ENCODE data around the gene TMEM140. TPM values are rescaled to one million over a fixed set of nuclear protein-coding genes. Genes with fewer than 3 reads are reported as not detected.

The TMEM140 gene
- total RNA-seq, 3 donors from 2014 or later (not counting 1 experiment from before 2014, with no cell fraction given), result 60.0 to 81.7 (median 76.9) TPM

DNA sequence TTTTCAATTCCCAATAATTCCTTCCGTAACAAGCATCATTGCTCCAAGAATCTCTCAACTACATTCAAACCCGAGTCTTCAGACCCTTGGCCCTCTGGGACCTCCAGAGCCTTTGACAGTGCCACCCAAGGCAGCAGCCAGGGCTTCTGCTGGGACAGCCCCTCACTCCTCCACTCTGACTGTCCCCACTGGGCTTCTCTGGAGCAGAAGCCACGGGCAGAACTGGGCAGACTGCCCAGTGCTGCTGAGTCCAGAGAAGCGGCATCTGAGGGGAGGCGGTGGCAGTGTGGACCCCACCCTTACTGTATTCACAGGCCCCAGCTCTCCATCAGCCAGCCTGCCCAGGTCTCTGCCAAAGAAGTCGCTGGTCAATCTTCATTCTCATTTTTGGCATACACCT, 13.8 kb downstream of the TMEM140 start:
- intact Hi-C loops (cut with micrococcal nuclease), result loop anchor here (2.0 kb wide), 1 partner anchor 59 kb away; no protein-coding TSS in a partner anchor
- no peak overlapping the region for H3K27ac ChIP-seq (ENCODE audit: low read length)
- peaks cover 29% of the 10 kb centered on the region for H3K36me3 ChIP-seq (ENCODE audit: control insufficient read depth, insufficient read depth, low read length)
- DNase-seq (no peak), ATAC-seq (no peak)
- Mint-ChIP-seq H3K27ac (peak overlapping the region; percentile 80 to 89), H3K27me3 (ENCODE audit: low read depth in 2 of 2) (no peaks in the 10 kb centered on the region), H3K4me1 (peaks cover 66% of the 10 kb centered on the region in 2 donors), H3K36me3 (peaks cover 6% of the 10 kb centered on the region), H3K9me3 (no peaks in the 10 kb centered on the region), H3K4me3 (peak overlapping the region; percentile 13)
- no peak overlapping the region for H3K4me3 ChIP-seq (ENCODE audit: low read length)
- no peaks in the 10 kb centered on the region for H3K27me3 ChIP-seq (ENCODE audit: control insufficient read depth, insufficient read depth, low read length)
- H3K4me1 ChIP-seq (ENCODE audit: control insufficient read depth, insufficient read depth, low read length), result peaks cover 42% of the 10 kb centered on the region
- TF ChIP-seq, protein P1, sequence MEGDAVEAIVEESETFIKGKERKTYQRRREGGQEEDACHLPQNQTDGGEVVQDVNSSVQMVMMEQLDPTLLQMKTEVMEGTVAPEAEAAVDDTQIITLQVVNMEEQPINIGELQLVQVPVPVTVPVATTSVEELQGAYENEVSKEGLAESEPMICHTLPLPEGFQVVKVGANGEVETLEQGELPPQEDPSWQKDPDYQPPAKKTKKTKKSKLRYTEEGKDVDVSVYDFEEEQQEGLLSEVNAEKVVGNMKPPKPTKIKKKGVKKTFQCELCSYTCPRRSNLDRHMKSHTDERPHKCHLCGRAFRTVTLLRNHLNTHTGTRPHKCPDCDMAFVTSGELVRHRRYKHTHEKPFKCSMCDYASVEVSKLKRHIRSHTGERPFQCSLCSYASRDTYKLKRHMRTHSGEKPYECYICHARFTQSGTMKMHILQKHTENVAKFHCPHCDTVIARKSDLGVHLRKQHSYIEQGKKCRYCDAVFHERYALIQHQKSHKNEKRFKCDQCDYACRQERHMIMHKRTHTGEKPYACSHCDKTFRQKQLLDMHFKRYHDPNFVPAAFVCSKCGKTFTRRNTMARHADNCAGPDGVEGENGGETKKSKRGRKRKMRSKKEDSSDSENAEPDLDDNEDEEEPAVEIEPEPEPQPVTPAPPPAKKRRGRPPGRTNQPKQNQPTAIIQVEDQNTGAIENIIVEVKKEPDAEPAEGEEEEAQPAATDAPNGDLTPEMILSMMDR (IDR thresholded peaks at IDR 0.05), result no peak
- no peaks in the 10 kb centered on the region for H3K9me3 ChIP-seq (ENCODE audit: control insufficient read depth, insufficient read depth, low read length)
- 90% methylated on average over 6 of the region's 6 CpGs for WGBS (ENCODE audit: insufficient coverage)

GRCh38 chr7:135162382-135163001, 14.6 kb downstream of the TMEM140 start:
- intact Hi-C loops (cut with micrococcal nuclease), result no loop called here
- ATAC-seq (no peak), DNase-seq (no peak)
- H3K9me3 Mint-ChIP-seq, result no peaks in the 10 kb centered on the region
- Histone ChIP-seq H3K4me3 (ENCODE audit: low read length) (no peak overlapping the region), H3K27me3 (ENCODE audit: control insufficient read depth, insufficient read depth, low read length) (no peaks in the 10 kb centered on the region), H3K4me1 (ENCODE audit: control insufficient read depth, insufficient read depth, low read length) (peaks cover 46% of the 10 kb centered on the region), H3K9me3 (ENCODE audit: control insufficient read depth, insufficient read depth, low read length) (no peaks in the 10 kb centered on the region), H3K36me3 (ENCODE audit: control insufficient read depth, insufficient read depth, low read length) (peaks cover 34% of the 10 kb centered on the region), H3K27ac (ENCODE audit: low read length) (peak overlapping the region; percentile 2)
- WGBS (ENCODE audit: insufficient coverage), result 80% methylated on average over 1 of the region's 2 CpGs
- H3K36me3 Mint-ChIP-seq, result no peaks in the 10 kb centered on the region
- peak overlapping the region; percentile 80 to 89 for H3K27ac Mint-ChIP-seq
- no peaks in the 10 kb centered on the region for H3K27me3 Mint-ChIP-seq (ENCODE audit: low read depth in 2 of 2)
- no peak overlapping the region for H3K4me3 Mint-ChIP-seq
- H3K4me1 Mint-ChIP-seq, result peaks cover 62 to 65% of the 10 kb centered on the region in 2 donors
- TF ChIP-seq, protein P1 (IDR thresholded peaks at IDR 0.05), result no peak

DNA sequence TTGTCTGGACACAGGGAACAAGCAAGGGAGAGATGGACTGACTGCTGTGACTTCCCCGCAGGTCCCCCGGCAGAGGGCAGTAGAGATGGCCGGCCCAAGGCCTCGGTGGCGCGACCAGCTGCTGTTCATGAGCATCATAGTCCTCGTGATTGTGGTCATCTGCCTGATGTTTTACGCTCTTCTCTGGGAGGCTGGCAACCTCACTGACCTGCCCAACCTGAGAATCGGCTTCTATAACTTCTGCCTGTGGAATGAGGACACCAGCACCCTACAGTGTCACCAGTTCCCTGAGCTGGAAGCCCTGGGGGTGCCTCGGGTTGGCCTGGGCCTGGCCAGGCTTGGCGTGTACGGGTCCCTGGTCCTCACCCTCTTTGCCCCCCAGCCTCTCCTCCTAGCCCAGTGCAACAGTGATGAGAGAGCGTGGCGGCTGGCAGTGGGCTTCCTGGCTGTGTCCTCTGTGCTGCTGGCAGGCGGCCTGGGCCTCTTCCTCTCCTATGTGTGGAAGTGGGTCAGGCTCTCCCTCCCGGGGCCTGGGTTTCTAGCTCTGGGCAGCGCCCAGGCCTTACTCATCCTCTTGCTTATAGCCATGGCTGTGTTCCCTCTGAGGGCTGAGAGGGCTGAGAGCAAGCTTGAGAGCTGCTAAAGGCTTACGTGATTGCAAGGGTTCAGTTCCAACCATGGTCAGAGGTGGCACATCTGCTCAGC, 16.6 kb downstream of the TMEM140 start:
- Mint-ChIP-seq H3K9me3 (no peaks in the 10 kb centered on the region), H3K4me3 (no peak overlapping the region), H3K27ac (peak overlapping the region; percentile 96), H3K27me3 (ENCODE audit: low read depth in 2 of 2) (no peaks in the 10 kb centered on the region), H3K36me3 (no peaks in the 10 kb centered on the region), H3K4me1 (peaks cover 67% of the 10 kb centered on the region in 2 donors)
- TF ChIP-seq, protein P1 (IDR thresholded peaks at IDR 0.05), result no peak
- Histone ChIP-seq H3K4me3 (ENCODE audit: low read length) (no peak overlapping the region), H3K9me3 (ENCODE audit: control insufficient read depth, insufficient read depth, low read length) (no peaks in the 10 kb centered on the region), H3K27ac (ENCODE audit: low read length) (no peak overlapping the region), H3K36me3 (ENCODE audit: control insufficient read depth, insufficient read depth, low read length) (peaks cover 40% of the 10 kb centered on the region), H3K27me3 (ENCODE audit: control insufficient read depth, insufficient read depth, low read length) (no peaks in the 10 kb centered on the region), H3K4me1 (ENCODE audit: control insufficient read depth, insufficient read depth, low read length) (peaks cover 51% of the 10 kb centered on the region)
- ATAC-seq, result no peak
- intact Hi-C loops (cut with micrococcal nuclease), result no loop called here
- 88% methylated on average over 18 of the region's 18 CpGs for WGBS (ENCODE audit: insufficient coverage)
- no peak for DNase-seq

Data from natural killer cell (primary cell).